Esophagus muscularis mucosa (tissue), 3 donors: ENCODE results near the gene CENPS.

Experiments
- CTCF ChIP-seq, 3 experiments: fragments of 200-600 bp in 2 of 3; fragments of 450-650 bp in 1 of 3; sonication (generic) in 2 of 3; IDR thresholded peaks; one replicate each; pipeline ENCODE4 v1.5.1; 2017 to 2019; ENCODE audit warnings: antibody characterized with exemption in 3 of 3, mild to moderate bottlenecking in 2 of 3, moderate library complexity in 1 of 3
- POLR2A ChIP-seq: fragments of 450-650 bp; IDR thresholded peaks from one replicate; pipeline ENCODE4 v1.6.1; 2017; ENCODE audit warnings: antibody characterized with exemption, moderate library complexity, mild to moderate bottlenecking, low read depth

GRCh38 chr1:10399444-10399941, 30.7 kb upstream of the CENPS start:
- TF ChIP-seq POLR2A: no peak
- no peak for TF ChIP-seq CTCF (IDR thresholded peaks at IDR 0.05)
